K562 (cell line): Measurements from ENCODE around the gene PRKAA1. TPM values are rescaled to one million over a fixed set of nuclear protein-coding genes. Genes with fewer than 3 reads are reported as not detected.

Source experiments
- ATF7 ChIP-seq: fragments of 450-650 bp; IDR thresholded peaks from 2 replicates; pipeline ENCODE4 v1.7.1; 2014; ENCODE audit warnings: mild to moderate bottlenecking, moderate library complexity
- FOXK1 ChIP-seq: sonication (generic); formaldehyde crosslinking; IDR thresholded peaks from 2 replicates; pipeline ENCODE4 v1.8.0; 2022; ENCODE audit warnings: missing genetic modification reagents, mild to moderate bottlenecking, borderline replicate concordance
- IFI16 ChIP-seq: fragments of 250-450 bp; sonication (Bioruptor Pico); IDR thresholded peaks from 2 replicates; pipeline ENCODE4 v2.1.2; 2022; ENCODE audit warnings: mild to moderate bottlenecking, inconsistent platforms
- KDM4B ChIP-seq, 2 experiments: fragments of 450-650 bp in 1 of 2; sonication (generic) in 1 of 2; IDR thresholded peaks; 2 replicates each; pipeline ENCODE4 v1.6.1; 2016 to 2017; ENCODE audit warnings: borderline replicate concordance in 2 of 2, antibody characterized with exemption in 1 of 2, low read depth in 1 of 2, mild to moderate bottlenecking in 1 of 2
- MIER1 ChIP-seq: fragments of 450-650 bp; IDR thresholded peaks from 2 replicates; pipeline ENCODE4 v1.6.1; 2016; ENCODE audit warnings: antibody characterized with exemption, mild to moderate bottlenecking, low read depth
- PRMT5 ChIP-seq: sonication (generic); formaldehyde crosslinking; IDR thresholded peaks from 2 replicates; pipeline ENCODE4 v1.5.0; 2020; ENCODE audit warnings: missing genetic modification reagents
- RFX7 ChIP-seq: fragments of 250-450 bp; sonication (Bioruptor Pico); IDR thresholded peaks from 2 replicates; pipeline ENCODE4 v1.5.1; 2021; ENCODE audit warnings: mild to moderate bottlenecking
- SAFB2 ChIP-seq: fragments of 200-400 bp; formaldehyde crosslinking; IDR thresholded peaks from 2 replicates; pipeline ENCODE4 v1.6.1; 2018; ENCODE audit warnings: borderline replicate concordance, low read length, low read depth, moderate library complexity; ENCODE audit not compliant: severe bottlenecking
- XRCC5 ChIP-seq: fragments of 200-400 bp; formaldehyde crosslinking; IDR thresholded peaks from 2 replicates; pipeline ENCODE4 v1.6.1; 2017; ENCODE audit warnings: low read depth, mild to moderate bottlenecking, low read length
- ZNF134 ChIP-seq: fragments of 250-450 bp; sonication (Bioruptor Pico); conservative IDR thresholded peaks from 2 replicates; pipeline ENCODE4 v1.4.0; 2020
- ZNF324 ChIP-seq: fragments of 250-450 bp; sonication (Bioruptor Pico); IDR thresholded peaks from 2 replicates; pipeline ENCODE4 v1.4.0; 2020; ENCODE audit warnings: mild to moderate bottlenecking
- ZNF445 ChIP-seq: fragments of 250-450 bp; sonication (Bioruptor Pico); IDR thresholded peaks from 2 replicates; pipeline ENCODE4 v1.4.0; 2020; ENCODE audit warnings: low read depth, mild to moderate bottlenecking, moderate library complexity
- polyA plus RNA-seq, 8 experiments: library from polyadenylated mRNA; depleted of rRNA in 4 of 8; stranded (reverse) in 5 of 8; unstranded in 3 of 8; fragments of >200 nt; fragmentation: Nextera tagmentation in 2 of 8; fragmentation: Illumina TruSeq in 1 of 8; extraction: Ambion mirVana in 2 of 8; extraction: Trizol in 1 of 8; gene quantifications; 2 replicates each; pipeline versions ENCODE4 v1.2.1 to v1.2.3, GENCODE V29; 2011 to 2014; ENCODE audit warnings: inconsistent platforms in 1 of 8, missing spikeins in 1 of 8
- total RNA-seq, 7 experiments: library from RNA; depleted of rRNA in 6 of 7; stranded (reverse); fragments of >200 nt in 6 of 7; fragmentation: Illumina TruSeq in 2 of 7; extraction: Trizol in 2 of 7; gene quantifications; 2 replicates each; pipeline versions ENCODE4 v1.2.1 to v1.2.3, GENCODE V29; 2011 to 2021; ENCODE audit warnings: low replicate concordance in 1 of 7
- TF ChIP-seq, protein P1 (sequence below): fragments of 250-450 bp; sonication (Bioruptor Pico); IDR thresholded peaks from 2 replicates; pipeline ENCODE4 v1.8.0; 2021; ENCODE audit warnings: borderline replicate concordance, mild to moderate bottlenecking, moderate library complexity; ENCODE audit not compliant: poor library complexity, severe bottlenecking
- TF ChIP-seq, protein P2 (sequence below): fragments of 250-450 bp; sonication (Bioruptor Pico); IDR thresholded peaks from 2 replicates; pipeline ENCODE4 v1.4.0; 2020
- TF ChIP-seq, protein P3 (sequence below): fragments of 250-450 bp; sonication (Bioruptor Pico); IDR thresholded peaks from 2 replicates; pipeline ENCODE4 v1.5.0; 2022; ENCODE audit warnings: mild to moderate bottlenecking
- TF ChIP-seq, protein P4 (sequence below): sonication (generic); formaldehyde crosslinking; IDR thresholded peaks from 2 replicates; pipeline ENCODE4 v1.8.1; 2023; ENCODE audit warnings: mild to moderate bottlenecking, missing genetic modification reagents, moderate library complexity
- TF ChIP-seq, protein P5 (sequence below): fragments of 250-450 bp; sonication (Bioruptor Pico); IDR thresholded peaks from 2 replicates; pipeline ENCODE4 v1.5.1; 2021; ENCODE audit warnings: mild to moderate bottlenecking
- TF ChIP-seq, protein P6 (sequence below): sonication (generic); formaldehyde crosslinking; IDR thresholded peaks from 2 replicates; pipeline ENCODE4 v1.5.0; 2020; ENCODE audit warnings: missing genetic modification reagents
- TF ChIP-seq, protein P7 (sequence below): fragments of 250-450 bp; sonication (Bioruptor Pico); IDR thresholded peaks from 2 replicates; pipeline ENCODE4 v1.5.0; 2021

Gene PRKAA1
- total and polyA plus RNA-seq, 9 of the 15 experiments (the other 6 are each of a cell fraction or from before 2014, with no cell fraction given): 24.5 to 84.0 (median 51.4) TPM

DNA sequence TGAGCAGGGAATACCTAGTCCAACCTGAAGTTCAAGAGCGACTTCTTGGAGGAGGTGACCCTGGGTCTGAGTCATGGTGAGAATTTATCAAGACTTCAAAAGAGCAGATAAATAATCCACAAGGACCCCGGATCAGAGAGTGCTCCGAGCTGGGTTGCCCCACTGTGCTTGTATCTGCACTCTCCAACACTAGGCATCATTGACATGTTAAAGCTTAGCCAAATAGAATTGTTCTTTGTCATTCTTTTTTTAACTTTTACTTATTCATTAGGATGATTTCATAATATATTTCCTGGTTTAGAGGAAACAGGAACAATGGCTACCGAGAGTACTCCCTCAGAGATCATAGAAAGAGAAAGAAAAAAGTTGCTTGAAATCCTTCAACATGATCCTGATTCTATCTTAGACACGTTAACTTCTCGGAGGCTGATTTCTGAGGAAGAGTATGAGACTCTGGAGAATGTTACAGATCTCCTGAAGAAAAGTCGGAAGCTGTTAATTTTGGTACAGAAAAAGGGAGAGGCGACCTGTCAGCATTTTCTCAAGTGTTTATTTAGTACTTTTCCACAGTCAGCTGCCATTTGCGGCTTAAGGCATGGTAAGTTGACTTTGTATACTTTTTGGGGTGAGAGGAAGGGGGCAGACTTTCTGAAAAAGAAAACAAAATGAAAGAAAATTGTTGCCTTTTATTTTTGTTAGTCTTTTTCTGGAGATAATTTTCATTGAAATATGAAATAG, 43.1 kb upstream of the PRKAA1 start, which contains the start of gene CARD6 (continued):
- TF ChIP-seq, protein P1, sequence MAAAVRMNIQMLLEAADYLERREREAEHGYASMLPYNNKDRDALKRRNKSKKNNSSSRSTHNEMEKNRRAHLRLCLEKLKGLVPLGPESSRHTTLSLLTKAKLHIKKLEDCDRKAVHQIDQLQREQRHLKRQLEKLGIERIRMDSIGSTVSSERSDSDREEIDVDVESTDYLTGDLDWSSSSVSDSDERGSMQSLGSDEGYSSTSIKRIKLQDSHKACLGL (CRISPR knock-in tag): no peak
- TF ChIP-seq PRMT5 (CRISPR knock-in tag): no peak
- TF ChIP-seq, protein P2, sequence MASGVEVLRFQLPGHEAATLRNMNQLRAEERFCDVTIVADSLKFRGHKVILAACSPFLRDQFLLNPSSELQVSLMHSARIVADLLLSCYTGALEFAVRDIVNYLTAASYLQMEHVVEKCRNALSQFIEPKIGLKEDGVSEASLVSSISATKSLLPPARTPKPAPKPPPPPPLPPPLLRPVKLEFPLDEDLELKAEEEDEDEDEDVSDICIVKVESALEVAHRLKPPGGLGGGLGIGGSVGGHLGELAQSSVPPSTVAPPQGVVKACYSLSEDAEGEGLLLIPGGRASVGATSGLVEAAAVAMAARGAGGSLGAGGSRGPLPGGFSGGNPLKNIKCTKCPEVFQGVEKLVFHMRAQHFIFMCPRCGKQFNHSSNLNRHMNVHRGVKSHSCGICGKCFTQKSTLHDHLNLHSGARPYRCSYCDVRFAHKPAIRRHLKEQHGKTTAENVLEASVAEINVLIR (CRISPR knock-in tag): no peak
- TF ChIP-seq KDM4B (IDR thresholded peaks at IDR 0.05; ENCODE audit: borderline replicate concordance in 2 of 2, low read depth in 1 of 2): no peak
- TF ChIP-seq ZNF324: no peak
- TF ChIP-seq, protein P3, sequence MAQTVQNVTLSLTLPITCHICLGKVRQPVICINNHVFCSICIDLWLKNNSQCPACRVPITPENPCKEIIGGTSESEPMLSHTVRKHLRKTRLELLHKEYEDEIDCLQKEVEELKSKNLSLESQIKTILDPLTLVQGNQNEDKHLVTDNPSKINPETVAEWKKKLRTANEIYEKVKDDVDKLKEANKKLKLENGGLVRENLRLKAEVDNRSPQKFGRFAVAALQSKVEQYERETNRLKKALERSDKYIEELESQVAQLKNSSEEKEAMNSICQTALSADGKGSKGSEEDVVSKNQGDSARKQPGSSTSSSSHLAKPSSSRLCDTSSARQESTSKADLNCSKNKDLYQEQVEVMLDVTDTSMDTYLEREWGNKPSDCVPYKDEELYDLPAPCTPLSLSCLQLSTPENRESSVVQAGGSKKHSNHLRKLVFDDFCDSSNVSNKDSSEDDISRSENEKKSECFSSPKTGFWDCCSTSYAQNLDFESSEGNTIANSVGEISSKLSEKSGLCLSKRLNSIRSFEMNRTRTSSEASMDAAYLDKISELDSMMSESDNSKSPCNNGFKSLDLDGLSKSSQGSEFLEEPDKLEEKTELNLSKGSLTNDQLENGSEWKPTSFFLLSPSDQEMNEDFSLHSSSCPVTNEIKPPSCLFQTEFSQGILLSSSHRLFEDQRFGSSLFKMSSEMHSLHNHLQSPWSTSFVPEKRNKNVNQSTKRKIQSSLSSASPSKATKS (CRISPR knock-in tag): no peak
- TF ChIP-seq, protein P4, sequence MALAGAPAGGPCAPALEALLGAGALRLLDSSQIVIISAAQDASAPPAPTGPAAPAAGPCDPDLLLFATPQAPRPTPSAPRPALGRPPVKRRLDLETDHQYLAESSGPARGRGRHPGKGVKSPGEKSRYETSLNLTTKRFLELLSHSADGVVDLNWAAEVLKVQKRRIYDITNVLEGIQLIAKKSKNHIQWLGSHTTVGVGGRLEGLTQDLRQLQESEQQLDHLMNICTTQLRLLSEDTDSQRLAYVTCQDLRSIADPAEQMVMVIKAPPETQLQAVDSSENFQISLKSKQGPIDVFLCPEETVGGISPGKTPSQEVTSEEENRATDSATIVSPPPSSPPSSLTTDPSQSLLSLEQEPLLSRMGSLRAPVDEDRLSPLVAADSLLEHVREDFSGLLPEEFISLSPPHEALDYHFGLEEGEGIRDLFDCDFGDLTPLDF (CRISPR knock-in tag): no peak
- TF ChIP-seq ZNF134: peak; percentile 20; the same call in 1 of the 2 replicates
- TF ChIP-seq ATF7: peak; percentile 40
- no peak for TF ChIP-seq RFX7 (CRISPR knock-in tag)
- TF ChIP-seq FOXK1: no peak
- TF ChIP-seq MIER1: no peak
- no peak for TF ChIP-seq ZNF445
- no peak for TF ChIP-seq IFI16 (CRISPR knock-in tag)
- TF ChIP-seq, protein P5, sequence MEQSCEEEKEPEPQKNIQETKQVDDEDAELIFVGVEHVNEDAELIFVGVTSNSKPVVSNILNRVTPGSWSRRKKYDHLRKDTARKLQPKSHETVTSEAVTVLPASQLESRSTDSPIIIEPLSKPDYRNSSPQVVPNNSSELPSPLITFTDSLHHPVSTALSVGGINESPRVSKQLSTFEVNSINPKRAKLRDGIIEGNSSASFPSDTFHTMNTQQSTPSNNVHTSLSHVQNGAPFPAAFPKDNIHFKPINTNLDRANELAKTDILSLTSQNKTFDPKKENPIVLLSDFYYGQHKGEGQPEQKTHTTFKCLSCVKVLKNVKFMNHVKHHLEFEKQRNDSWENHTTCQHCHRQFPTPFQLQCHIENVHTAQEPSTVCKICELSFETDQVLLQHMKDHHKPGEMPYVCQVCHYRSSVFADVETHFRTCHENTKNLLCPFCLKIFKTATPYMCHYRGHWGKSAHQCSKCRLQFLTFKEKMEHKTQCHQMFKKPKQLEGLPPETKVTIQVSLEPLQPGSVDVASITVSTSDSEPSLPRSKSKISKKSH (CRISPR knock-in tag): no peak
- no peak for TF ChIP-seq XRCC5
- TF ChIP-seq, protein P6, sequence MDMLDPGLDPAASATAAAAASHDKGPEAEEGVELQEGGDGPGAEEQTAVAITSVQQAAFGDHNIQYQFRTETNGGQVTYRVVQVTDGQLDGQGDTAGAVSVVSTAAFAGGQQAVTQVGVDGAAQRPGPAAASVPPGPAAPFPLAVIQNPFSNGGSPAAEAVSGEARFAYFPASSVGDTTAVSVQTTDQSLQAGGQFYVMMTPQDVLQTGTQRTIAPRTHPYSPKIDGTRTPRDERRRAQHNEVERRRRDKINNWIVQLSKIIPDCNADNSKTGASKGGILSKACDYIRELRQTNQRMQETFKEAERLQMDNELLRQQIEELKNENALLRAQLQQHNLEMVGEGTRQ (CRISPR knock-in tag): no peak
- TF ChIP-seq SAFB2: no peak
- TF ChIP-seq, protein P7, sequence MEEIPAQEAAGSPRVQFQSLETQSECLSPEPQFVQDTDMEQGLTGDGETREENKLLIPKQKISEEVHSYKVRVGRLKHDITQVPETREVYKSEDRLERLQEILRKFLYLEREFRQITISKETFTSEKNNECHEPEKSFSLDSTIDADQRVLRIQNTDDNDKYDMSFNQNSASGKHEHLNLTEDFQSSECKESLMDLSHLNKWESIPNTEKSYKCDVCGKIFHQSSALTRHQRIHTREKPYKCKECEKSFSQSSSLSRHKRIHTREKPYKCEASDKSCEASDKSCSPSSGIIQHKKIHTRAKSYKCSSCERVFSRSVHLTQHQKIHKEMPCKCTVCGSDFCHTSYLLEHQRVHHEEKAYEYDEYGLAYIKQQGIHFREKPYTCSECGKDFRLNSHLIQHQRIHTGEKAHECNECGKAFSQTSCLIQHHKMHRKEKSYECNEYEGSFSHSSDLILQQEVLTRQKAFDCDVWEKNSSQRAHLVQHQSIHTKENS (CRISPR knock-in tag): no peak
